Activated naive CD4-positive, alpha-beta T cell treated with anti-CD3 and anti-CD28 coated beads, Interleukin-2, amount 10 ng/mL, durations not matched to agents 7 days and 5 days (primary cell): ENCODE data around the gene TRIM45.
"Not testable (repeated sequence)": the region's sequence is repeated elsewhere in the genome, so short reads cannot be mapped to it uniquely, and the experiment has no call there.

ENCODE experiments used
- CTCF ChIA-PET: fragments of 350-600 bp; sonication (Branson Sonifier 250); formaldehyde crosslinking; loops from one replicate; lab custom pipeline; 2021; ENCODE audit warnings: antibody characterized with exemption; lab: Charles Lee
- DNase-seq: peaks from one replicate; pipeline ENCODE4 v3.0.0-alpha.2; 2020
- H3K27ac Mint-ChIP-seq: one replicate; pipeline ENCODE4 v1.8.0; 2021; ENCODE audit warnings: mild to moderate bottlenecking, moderate library complexity, mixed read lengths
- H3K27me3 Mint-ChIP-seq: one replicate; pipeline ENCODE4 v1.8.0; 2021; ENCODE audit warnings: mild to moderate bottlenecking, mixed read lengths
- H3K36me3 Mint-ChIP-seq: one replicate; pipeline ENCODE4 v1.8.0; 2021; ENCODE audit warnings: mixed read lengths
- H3K4me1 Mint-ChIP-seq: one replicate; pipeline ENCODE4 v1.8.0; 2021; ENCODE audit warnings: mixed read lengths
- H3K4me3 Mint-ChIP-seq: one replicate; pipeline ENCODE4 v1.8.0; 2021; ENCODE audit warnings: mild to moderate bottlenecking, moderate library complexity, mixed read lengths
- H3K9me3 Mint-ChIP-seq: one replicate; pipeline ENCODE4 v1.8.0; 2021; ENCODE audit warnings: mixed read lengths

Gene TRIM45

DNA sequence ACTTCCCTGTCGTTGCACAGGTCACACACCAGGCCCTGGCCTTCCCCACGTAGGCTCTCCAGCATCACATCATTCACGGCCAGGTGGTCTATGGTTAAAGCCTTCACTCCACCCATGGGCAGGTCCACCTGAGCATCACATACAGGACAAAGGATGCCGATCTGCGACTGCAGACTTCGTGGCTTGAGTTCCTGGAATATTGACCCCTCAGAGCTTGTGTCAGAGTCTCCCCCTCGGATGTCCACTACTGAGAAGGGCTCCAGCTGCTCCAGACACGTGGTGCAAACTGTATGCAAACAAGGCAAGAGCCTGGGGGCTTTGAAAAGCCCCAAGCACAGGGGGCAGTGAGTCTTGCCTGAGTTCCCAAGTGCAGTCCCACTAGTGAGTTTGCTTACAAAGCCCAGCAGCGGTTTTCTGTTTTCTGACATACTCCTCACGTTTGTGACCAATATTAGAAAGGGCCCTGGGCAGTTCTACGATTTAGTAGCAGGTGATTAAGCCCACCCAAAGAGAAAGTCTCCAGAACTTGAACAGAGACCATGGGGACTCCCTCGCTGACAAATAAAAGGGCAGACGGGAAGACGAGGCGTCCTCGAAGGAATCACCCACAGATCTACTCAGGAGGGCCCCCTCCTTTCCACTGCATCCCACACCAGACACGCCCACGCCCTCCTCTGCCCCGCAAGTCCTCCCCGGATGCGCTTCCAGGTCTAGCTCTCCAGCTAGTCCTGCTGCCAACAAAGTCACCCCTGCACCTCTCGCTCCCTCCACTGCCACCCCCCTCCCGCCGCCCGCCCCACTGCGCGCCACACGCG is 568 bp downstream of the TRIM45 start:
- CTCF ChIA-PET: interaction anchor here (2.5 kb wide), 1 partner anchor 8 kb away, joined by 10 read pairs; no protein-coding TSS in a partner anchor
- peak overlapping the region; percentile 78 for H3K4me3 Mint-ChIP-seq
- no peaks in the 10 kb centered on the region for H3K9me3 Mint-ChIP-seq
- H3K27ac Mint-ChIP-seq: no peak overlapping the region
- DNase-seq: no peak
- no peaks in the 10 kb centered on the region for H3K36me3 Mint-ChIP-seq
- H3K4me1 Mint-ChIP-seq: peaks cover 5% of the 10 kb centered on the region
- peaks cover 29% of the 10 kb centered on the region for H3K27me3 Mint-ChIP-seq

DNA sequence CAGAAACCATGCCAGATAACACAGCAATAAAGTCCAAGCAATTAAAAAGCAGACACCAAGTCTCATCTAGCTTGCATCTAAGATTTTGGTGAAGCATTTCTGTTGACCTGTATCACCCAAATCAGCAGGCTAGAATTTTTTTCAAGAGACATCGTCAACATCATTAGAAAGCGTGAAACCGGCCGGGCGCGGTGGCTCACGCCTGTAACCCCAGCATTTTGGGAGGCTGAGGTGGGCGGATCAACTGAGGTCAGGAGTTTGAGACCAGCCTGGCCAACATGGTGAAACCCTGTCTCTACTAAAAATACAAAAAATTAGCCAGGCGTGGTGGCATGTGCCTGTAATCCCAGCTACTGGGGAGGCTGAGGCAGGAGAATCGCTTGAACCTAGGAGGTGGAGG is 2.4 kb downstream of the TRIM45 start:
- not testable (repeated sequence) for H3K4me1 Mint-ChIP-seq, H3K36me3 Mint-ChIP-seq, H3K27ac Mint-ChIP-seq, H3K9me3 Mint-ChIP-seq, DNase-seq, H3K4me3 Mint-ChIP-seq
- peaks cover 29% of the 10 kb centered on the region for H3K27me3 Mint-ChIP-seq
- CTCF ChIA-PET: interaction anchor here (0.7 to 2.5 kb wide), 4 partner anchors 10 to 550 kb away, joined by 3 to 10 read pairs (median 4); no protein-coding TSS in a partner anchor

DNA sequence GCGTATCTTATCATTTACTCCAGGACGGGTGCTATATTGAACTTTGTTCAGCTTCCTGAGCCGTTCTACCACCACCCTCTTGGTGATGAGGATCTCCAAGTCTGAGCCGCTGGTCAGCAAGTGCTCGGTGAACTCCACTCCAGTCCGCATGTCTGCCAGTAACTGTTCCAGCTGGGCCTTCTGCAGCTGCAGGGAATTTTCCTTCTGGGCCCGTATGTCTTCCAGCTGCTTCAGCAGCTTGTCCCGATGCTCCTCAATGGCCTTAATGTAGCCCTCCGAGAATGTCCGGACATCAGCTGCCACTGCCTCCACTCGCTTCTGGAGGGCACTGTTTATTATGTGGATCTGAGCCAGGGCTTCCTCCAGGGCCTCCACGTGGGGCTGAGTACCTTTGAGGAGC is 3.4 kb downstream of the TRIM45 start:
- H3K4me1 Mint-ChIP-seq: peaks cover 3% of the 10 kb centered on the region
- H3K27me3 Mint-ChIP-seq: peaks cover 29% of the 10 kb centered on the region
- no peak for DNase-seq
- no peak overlapping the region for H3K4me3 Mint-ChIP-seq
- H3K36me3 Mint-ChIP-seq: no peaks in the 10 kb centered on the region
- H3K27ac Mint-ChIP-seq: peak overlapping the region; percentile 13
- H3K9me3 Mint-ChIP-seq: no peaks in the 10 kb centered on the region
- CTCF ChIA-PET: no interaction called here

DNA sequence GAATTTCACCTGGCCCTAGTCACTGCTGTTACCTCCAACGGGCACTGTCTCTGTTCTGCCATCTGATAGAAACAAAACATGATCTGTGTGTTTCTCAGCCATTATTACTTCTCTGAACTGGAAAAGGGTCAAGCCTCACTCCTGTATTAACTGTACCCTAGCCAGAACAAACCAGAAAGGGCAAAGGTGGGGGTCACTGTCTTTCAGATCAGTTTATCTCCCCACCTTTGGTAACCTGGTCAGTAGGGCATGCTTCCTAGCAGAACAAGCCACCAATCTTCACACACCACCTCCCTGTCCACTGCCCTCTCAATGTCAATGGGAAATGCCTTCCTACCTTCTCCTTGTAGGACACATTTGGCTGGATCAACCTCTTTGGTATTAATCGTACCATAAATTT is 3.9 kb downstream of the TRIM45 start:
- CTCF ChIA-PET: no interaction called here
- Mint-ChIP-seq H3K36me3 (no peaks in the 10 kb centered on the region), H3K9me3 (no peaks in the 10 kb centered on the region)

DNA sequence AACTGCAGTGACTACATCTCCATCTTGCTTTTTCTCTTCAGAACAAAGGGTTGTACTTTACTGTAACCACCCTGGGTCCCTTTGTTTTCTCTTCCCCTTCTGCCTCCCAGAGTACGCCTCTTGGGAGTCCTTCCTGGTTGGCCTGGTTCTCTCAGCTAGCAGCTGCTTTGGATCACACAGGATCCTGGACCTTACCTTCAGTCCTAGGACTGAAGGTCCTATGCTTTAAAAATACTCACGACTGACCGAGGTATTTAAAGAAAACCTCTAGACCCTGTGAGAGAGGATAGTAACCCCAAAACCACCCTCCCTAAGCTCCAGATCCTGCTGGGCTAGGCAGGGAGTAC is 4.8 kb downstream of the TRIM45 start:
- no peak overlapping the region for H3K27ac Mint-ChIP-seq
- H3K36me3 Mint-ChIP-seq: no peaks in the 10 kb centered on the region
- CTCF ChIA-PET: no interaction called here

More for the DNA sequence above, 3.9 kb downstream of the TRIM45 start:
- no peak for DNase-seq
- H3K27ac Mint-ChIP-seq: no peak overlapping the region
- no peak overlapping the region for H3K4me3 Mint-ChIP-seq
- H3K27me3 Mint-ChIP-seq: peaks cover 28% of the 10 kb centered on the region
- H3K4me1 Mint-ChIP-seq: peaks cover 1% of the 10 kb centered on the region

DNA sequence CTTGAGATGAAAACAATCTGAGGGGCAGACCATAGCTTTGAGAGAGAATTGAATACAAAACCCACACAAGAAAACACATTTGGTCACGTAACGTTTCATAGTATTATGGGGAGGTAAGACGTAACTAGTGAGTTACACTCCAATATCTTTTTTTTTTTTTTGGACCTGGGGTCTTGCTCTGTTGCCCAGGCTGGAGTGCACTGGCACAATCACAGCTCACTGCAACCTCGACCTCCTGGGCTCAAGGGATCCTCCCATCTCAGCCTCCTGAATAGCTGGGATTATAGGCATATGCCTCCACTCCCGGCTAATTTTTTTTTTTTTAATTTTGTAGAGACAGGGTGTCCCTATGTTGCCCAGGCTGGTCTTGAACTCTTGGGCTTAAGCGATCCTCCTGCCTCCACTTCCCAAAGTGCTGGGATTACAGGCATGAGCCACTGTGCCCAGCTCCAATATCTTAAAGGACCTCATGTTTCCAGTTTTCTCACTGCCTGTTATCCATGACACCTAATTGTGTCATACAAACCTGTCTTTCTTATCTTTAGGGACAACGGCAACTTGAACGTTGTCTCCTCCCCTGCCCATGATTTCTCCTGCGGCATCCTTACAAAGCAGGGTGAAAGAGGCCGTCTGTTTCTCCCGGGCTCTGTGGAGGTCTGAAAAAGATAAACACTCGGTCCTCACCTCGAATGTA is 5.3 kb downstream of the TRIM45 start:
- H3K36me3 Mint-ChIP-seq: no peaks in the 10 kb centered on the region
- no peak overlapping the region for H3K4me3 Mint-ChIP-seq
- no peaks in the 10 kb centered on the region for H3K9me3 Mint-ChIP-seq
- no peak for DNase-seq
- CTCF ChIA-PET: interaction anchor here (0.6 to 1.4 kb wide), 3 partner anchors 12 to 60 kb away, joined by 3 to 6 read pairs (median 5); no protein-coding TSS in a partner anchor
- H3K27ac Mint-ChIP-seq: no peak overlapping the region
- peaks cover 13% of the 10 kb centered on the region for H3K27me3 Mint-ChIP-seq
- no peaks in the 10 kb centered on the region for H3K4me1 Mint-ChIP-seq

More for the DNA sequence above, 4.8 kb downstream of the TRIM45 start:
- H3K4me3 Mint-ChIP-seq: no peak overlapping the region
- no peak for DNase-seq
- H3K9me3 Mint-ChIP-seq: no peaks in the 10 kb centered on the region
- peaks cover 18% of the 10 kb centered on the region for H3K27me3 Mint-ChIP-seq
- H3K4me1 Mint-ChIP-seq: no peaks in the 10 kb centered on the region

DNA sequence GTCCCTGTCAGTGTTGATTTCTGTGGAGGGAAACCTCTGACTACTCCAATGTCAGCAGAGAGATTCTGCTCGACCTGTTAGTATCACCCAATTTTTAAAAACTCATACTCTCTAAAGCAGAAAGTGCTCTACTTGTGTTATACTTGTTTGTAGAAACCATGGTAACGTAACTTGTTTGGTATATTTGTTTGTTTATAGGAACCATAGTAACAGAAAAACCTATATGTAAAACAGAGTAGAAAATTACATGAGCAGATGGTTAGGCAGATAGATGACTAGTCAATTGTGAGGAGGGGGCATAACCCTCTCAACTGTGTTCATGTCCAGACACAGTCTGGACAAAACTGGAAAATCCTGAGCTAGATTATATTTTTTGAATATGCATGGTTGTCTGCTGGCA is 6.7 kb downstream of the TRIM45 start:
- no peak overlapping the region for H3K27ac Mint-ChIP-seq
- no peaks in the 10 kb centered on the region for H3K4me1 Mint-ChIP-seq
- H3K36me3 Mint-ChIP-seq: no peaks in the 10 kb centered on the region
- no peak for DNase-seq
- CTCF ChIA-PET: interaction anchor here (1.4 to 1.8 kb wide), 2 partner anchors 8 to 14 kb away, joined by 6 to 8 read pairs; no protein-coding TSS in a partner anchor
- H3K27me3 Mint-ChIP-seq: peaks cover 5% of the 10 kb centered on the region
- H3K4me3 Mint-ChIP-seq: no peak overlapping the region
- no peaks in the 10 kb centered on the region for H3K9me3 Mint-ChIP-seq

DNA sequence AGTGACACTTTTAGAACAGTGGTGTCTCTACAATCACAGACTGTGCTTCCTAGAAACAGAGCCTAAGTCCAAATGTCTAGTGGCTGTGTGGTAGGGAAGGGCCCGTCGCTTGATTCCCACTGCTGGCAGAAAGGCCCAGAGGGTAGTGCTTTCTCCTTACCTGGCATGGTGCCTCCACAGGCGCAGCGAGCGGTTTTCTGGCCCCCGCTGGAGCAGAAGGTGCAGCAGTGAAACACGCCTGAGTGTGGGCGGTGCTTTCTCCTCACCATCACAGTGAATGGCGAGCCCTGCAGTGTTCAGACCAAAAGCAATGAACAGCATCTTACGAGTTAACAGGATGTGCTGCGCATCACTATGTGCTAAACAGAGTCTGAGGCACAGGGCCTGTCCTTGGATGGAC is 8.3 kb downstream of the TRIM45 start:
- Mint-ChIP-seq H3K27ac (no peak overlapping the region), H3K36me3 (no peaks in the 10 kb centered on the region), H3K9me3 (no peaks in the 10 kb centered on the region), H3K4me1 (peaks cover 3% of the 10 kb centered on the region), H3K4me3 (no peak overlapping the region), H3K27me3 (peaks cover 5% of the 10 kb centered on the region)
- no peak for DNase-seq
- CTCF ChIA-PET: interaction anchor here (1.8 kb wide), 1 partner anchor 9 kb away, joined by 8 read pairs; no protein-coding TSS in a partner anchor

DNA sequence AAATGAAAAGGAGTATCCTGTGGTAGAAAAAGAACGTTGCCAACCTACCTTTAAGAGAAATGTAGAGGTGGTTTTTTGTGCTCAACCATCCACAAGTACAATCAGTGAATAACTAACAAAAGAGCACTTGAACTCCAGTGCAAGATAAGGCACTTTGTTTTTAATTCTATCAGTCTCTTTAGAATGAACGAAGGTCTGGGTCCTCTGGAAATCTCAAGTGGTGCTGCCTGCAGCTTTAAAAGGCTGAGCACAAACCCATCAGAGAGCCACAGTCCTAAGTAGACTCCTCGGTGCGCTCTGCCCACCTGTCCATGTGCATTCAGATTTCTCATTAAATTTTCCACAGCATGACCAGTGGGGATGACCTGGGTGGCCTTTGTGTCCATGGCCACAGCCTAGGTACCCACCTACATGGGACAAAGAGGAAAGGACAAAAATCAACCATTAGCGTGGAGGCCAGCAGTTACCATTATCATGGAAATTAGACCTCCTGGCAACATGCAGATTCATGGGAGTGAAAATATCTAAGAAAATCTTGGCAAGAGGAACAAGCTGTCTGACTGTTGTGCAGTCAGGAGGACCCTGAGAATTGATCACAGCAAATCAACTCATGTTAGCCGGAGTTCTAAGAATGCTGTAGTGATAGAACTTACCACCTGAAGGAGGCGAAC is 9.4 kb downstream of the TRIM45 start:
- DNase-seq: no peak
- CTCF ChIA-PET: no interaction called here
- Mint-ChIP-seq H3K4me1 (peaks cover 3% of the 10 kb centered on the region), H3K4me3 (no peak overlapping the region), H3K27ac (no peak overlapping the region), H3K27me3 (peaks cover 5% of the 10 kb centered on the region), H3K9me3 (no peaks in the 10 kb centered on the region), H3K36me3 (peaks cover 4% of the 10 kb centered on the region)

DNA sequence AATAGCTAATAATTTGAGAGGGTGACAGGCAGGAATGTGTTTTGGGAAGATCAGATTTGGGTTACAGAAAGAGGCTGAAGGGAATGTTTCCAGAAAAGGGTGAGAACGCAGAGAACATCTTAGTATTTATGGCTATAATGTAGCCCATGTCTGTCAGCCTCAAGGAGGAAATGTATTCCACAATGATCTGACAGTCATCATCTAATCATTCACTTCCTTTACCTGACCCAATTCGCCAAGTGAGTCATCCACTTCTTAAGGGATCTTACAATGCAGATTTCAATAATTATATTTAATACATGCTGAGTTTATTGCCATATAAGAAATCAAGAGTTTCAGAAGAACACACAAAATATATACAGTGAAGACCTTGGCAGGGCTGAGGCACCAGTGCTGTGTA is 10.8 kb downstream of the TRIM45 start:
- Mint-ChIP-seq H3K27ac (peak overlapping the region; percentile 3), H3K27me3 (no peaks in the 10 kb centered on the region), H3K36me3 (peaks cover 17% of the 10 kb centered on the region), H3K4me1 (peaks cover 3% of the 10 kb centered on the region), H3K9me3 (no peaks in the 10 kb centered on the region), H3K4me3 (no peak overlapping the region)
- CTCF ChIA-PET: interaction anchor here (1.1 to 1.2 kb wide), 2 partner anchors 11 to 17 kb away, joined by 4 to 6 read pairs; no protein-coding TSS in a partner anchor
- no peak for DNase-seq

DNA sequence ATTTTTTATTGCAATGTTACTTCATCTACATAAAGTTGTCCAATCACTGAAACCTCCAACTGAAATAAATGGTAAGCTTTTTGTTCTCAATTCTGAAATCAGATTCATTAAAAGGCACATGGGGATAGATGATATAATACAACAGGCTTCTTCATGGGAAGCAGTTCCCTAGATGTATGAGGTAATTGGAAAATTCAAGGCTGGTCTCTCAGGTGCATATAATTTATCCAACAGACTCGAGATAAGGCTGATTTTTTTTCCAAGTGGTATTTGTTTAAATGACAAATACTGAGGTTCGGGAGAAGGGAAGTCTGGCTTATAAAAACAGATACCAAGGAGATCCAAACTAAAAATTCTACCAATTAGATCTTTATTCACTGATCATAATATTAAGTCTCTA is 14.2 kb downstream of the TRIM45 start:
- H3K36me3 Mint-ChIP-seq: peaks cover 43% of the 10 kb centered on the region
- no peaks in the 10 kb centered on the region for H3K9me3 Mint-ChIP-seq
- peaks cover 3% of the 10 kb centered on the region for H3K4me1 Mint-ChIP-seq
- no peak for DNase-seq
- CTCF ChIA-PET: no interaction called here
- H3K27ac Mint-ChIP-seq: no peak overlapping the region
- no peak overlapping the region for H3K4me3 Mint-ChIP-seq
- H3K27me3 Mint-ChIP-seq: no peaks in the 10 kb centered on the region

DNA sequence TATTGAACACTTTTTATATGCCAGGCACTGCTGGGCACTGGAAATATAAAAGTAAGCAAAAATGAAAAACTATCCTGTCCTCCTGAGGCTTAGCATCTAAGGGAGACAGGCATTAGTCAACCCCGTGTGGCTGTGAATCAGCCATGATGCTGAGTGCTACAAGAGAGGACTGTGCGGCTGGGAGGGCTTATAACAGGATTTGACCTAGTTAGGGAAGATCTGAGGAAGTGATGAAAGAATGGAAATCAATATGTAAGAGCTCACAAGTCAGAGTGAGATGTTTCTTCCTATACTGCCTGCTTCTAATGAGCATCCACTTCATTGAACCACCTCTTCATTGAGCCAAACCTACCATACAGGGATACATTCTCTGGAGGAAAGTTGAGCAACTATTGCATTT is 15.1 kb downstream of the TRIM45 start:
- Mint-ChIP-seq H3K4me1 (peaks cover 3% of the 10 kb centered on the region), H3K36me3 (peaks cover 49% of the 10 kb centered on the region), H3K4me3 (no peak overlapping the region), H3K27ac (peak overlapping the region; percentile 42), H3K27me3 (no peaks in the 10 kb centered on the region), H3K9me3 (no peaks in the 10 kb centered on the region)
- CTCF ChIA-PET: interaction anchor here (0.6 kb wide), 1 partner anchor 13 kb away, joined by 3 read pairs; no protein-coding TSS in a partner anchor
- no peak for DNase-seq

DNA sequence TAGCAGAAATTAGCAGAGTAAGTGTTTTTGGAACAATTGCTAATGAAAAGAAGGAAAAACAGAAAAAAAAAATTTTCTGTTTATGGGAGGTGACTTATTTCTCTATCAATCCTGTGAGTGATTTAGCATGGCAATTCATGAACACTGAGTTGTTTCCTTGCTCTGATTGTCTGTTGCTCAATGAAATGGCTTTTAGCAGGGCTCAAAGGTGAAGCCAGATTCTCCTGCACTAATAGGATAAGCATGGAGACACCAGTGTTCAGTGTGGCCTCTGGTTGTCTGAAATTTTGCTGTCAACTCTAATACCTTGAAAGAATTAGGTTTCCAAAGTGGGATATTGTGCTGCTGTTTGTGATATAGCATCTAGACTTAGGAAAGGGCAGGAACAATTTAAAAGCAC is 15.8 kb downstream of the TRIM45 start:
- Mint-ChIP-seq H3K9me3 (no peaks in the 10 kb centered on the region), H3K4me1 (peaks cover 3% of the 10 kb centered on the region), H3K27ac (no peak overlapping the region), H3K27me3 (no peaks in the 10 kb centered on the region), H3K4me3 (no peak overlapping the region), H3K36me3 (peaks cover 54% of the 10 kb centered on the region)
- CTCF ChIA-PET: no interaction called here
- no peak for DNase-seq

DNA sequence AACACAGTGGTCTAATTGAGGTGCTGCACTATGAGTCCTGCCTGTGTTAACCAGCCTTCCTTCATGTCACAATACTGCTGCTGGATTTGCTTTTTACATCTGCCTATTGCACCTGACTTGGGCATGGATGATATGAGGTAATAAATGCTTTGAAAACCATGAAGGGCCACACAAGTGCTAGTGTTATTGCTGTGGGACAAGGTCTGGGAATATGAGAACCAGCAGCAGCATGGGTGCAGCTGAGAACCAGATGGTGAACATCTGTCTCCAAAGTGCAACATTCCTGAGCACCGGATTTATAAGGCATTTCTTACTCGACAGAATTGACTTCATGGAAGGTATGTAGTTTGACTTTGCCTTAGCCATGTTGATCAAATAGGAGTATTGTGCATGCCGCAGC is 16.6 kb downstream of the TRIM45 start:
- CTCF ChIA-PET: no interaction called here
- peaks cover 61% of the 10 kb centered on the region for H3K36me3 Mint-ChIP-seq
- DNase-seq: no peak
- H3K27me3 Mint-ChIP-seq: no peaks in the 10 kb centered on the region
- no peak overlapping the region for H3K27ac Mint-ChIP-seq
- no peak overlapping the region for H3K4me3 Mint-ChIP-seq
- H3K4me1 Mint-ChIP-seq: peaks cover 3% of the 10 kb centered on the region
- H3K9me3 Mint-ChIP-seq: no peaks in the 10 kb centered on the region
